ENCODE data around the gene ALLC. TPM values are rescaled to one million over a fixed set of nuclear protein-coding genes. Genes with fewer than 3 reads are reported as not detected.

The ALLC gene
- polyA plus RNA-seq, 1 of the 3 experiments (the other 2 are of a cell fraction), result not detected

GRCh38 chr2:3741867-3742602, 84.0 kb downstream of the ALLC start:
- no peaks in the 10 kb centered on the region for H3K36me3 ChIP-seq (replicated peaks in 1 of 2; ENCODE audit: control insufficient read depth in 1 of 2, insufficient read depth in 2 of 2, low read length in 1 of 2)
- H3K4me2 ChIP-seq, result no peak overlapping the region
- no peaks in the 10 kb centered on the region for H3K4me1 ChIP-seq (ENCODE audit: control insufficient read depth in 1 of 2, insufficient read depth in 2 of 2, low read depth in 1 of 2, low read length in 1 of 2)
- H3K4me3 ChIP-seq (ENCODE audit: low read depth in 2 of 2, low read length in 1 of 2), result no peak overlapping the region
- H3K9me3 ChIP-seq, result no peaks in the 10 kb centered on the region
- no peaks in the 10 kb centered on the region for H3F3A ChIP-seq (replicated peaks; ENCODE audit: insufficient read depth)
- TF ChIP-seq MEF2A (IDR thresholded peaks at IDR 0.05; ENCODE audit: borderline replicate concordance, low read depth) (no peak), RXRA (IDR thresholded peaks at IDR 0.05; ENCODE audit: borderline replicate concordance, low read depth) (no peak), EZH2phosphoT487 (IDR thresholded peaks at IDR 0.05; ENCODE audit: borderline replicate concordance, low read depth) (no peak), USF1 (IDR thresholded peaks at IDR 0.05; ENCODE audit: borderline replicate concordance, low read depth) (no peak), USF2 (IDR thresholded peaks at IDR 0.05; ENCODE audit: borderline replicate concordance, low read depth, low read length) (no peak)
- no peaks in the 10 kb centered on the region for H3K9me2 ChIP-seq
- no peak overlapping the region for H3K27ac ChIP-seq (ENCODE audit: low read depth in 2 of 2, low read length in 1 of 2)
- H3K9ac ChIP-seq, result no peak overlapping the region
- POLR2A ChIA-PET, result no interaction called here
- no peak overlapping the region for H2AFZ ChIP-seq (ENCODE audit: low read depth)
- H4K20me1 ChIP-seq (ENCODE audit: insufficient read depth), result no peaks in the 10 kb centered on the region
- H3K27me3 ChIP-seq (ENCODE audit: insufficient read depth), result no peaks in the 10 kb centered on the region
- no peaks in the 10 kb centered on the region for H3K79me2 ChIP-seq (ENCODE audit: insufficient read depth)
- no peak for DNase-seq
- CTCF ChIA-PET, result interaction anchor here (1.9 to 6.6 kb wide), 2 partner anchors 13 kb away, joined by 12 to 45 read pairs; no protein-coding TSS in a partner anchor
- WGBS (ENCODE audit: low lambda C conversion rate), result 66% methylated on average over 13 of the region's 13 CpGs

GRCh38 chr2:3742743-3743508, 84.9 kb downstream of the ALLC start:
- Histone ChIP-seq H3F3A (replicated peaks; ENCODE audit: insufficient read depth) (no peaks in the 10 kb centered on the region), H3K4me2 (no peak overlapping the region), H3K27me3 (ENCODE audit: insufficient read depth) (no peaks in the 10 kb centered on the region), H3K4me1 (ENCODE audit: control insufficient read depth in 1 of 2, insufficient read depth in 2 of 2, low read depth in 1 of 2, low read length in 1 of 2) (no peaks in the 10 kb centered on the region), H3K36me3 (replicated peaks in 1 of 2; ENCODE audit: control insufficient read depth in 1 of 2, insufficient read depth in 2 of 2, low read length in 1 of 2) (no peaks in the 10 kb centered on the region), H3K4me3 (ENCODE audit: low read depth in 2 of 2, low read length in 1 of 2) (no peak overlapping the region), H3K9ac (no peak overlapping the region), H3K79me2 (ENCODE audit: insufficient read depth) (no peaks in the 10 kb centered on the region), H4K20me1 (ENCODE audit: insufficient read depth) (no peaks in the 10 kb centered on the region), H3K9me3 (no peaks in the 10 kb centered on the region), H3K9me2 (no peaks in the 10 kb centered on the region), H2AFZ (ENCODE audit: low read depth) (no peak overlapping the region), H3K27ac (ENCODE audit: low read depth in 2 of 2, low read length in 1 of 2) (no peak overlapping the region)
- WGBS (ENCODE audit: low lambda C conversion rate), result 13% methylated on average over 5 of the region's 5 CpGs
- CTCF ChIA-PET, result interaction anchor here (0.8 to 1.9 kb wide), 3 partner anchors 10 to 37 kb away, joined by 3 to 12 read pairs (median 4); no protein-coding TSS in a partner anchor
- TF ChIP-seq MXI1 (IDR thresholded peaks at IDR 0.05; ENCODE audit: low read depth, low read length) (no peak), REST (IDR thresholded peaks at IDR 0.05; ENCODE audit: low read depth, low read length) (no peak), IRF3 (IDR thresholded peaks at IDR 0.05; ENCODE audit: low read depth, low read length) (no peak), PBX3 (IDR thresholded peaks at IDR 0.05) (no peak)
- no peak for DNase-seq
- POLR2A ChIA-PET, result no interaction called here
